BLaER1 (cell line): Measurements from ENCODE around the gene HAL.
"Not testable (repeated sequence)": the region's sequence is repeated elsewhere in the genome, so short reads cannot be mapped to it uniquely, and the experiment has no call there.

Experiments used
- H3K27ac ChIP-seq: shearing (Covaris generic); formaldehyde crosslinking; 2 replicates; pipeline ENCODE4 v1.8.1; 2022
- H3K27me3 ChIP-seq: shearing (Covaris generic); formaldehyde crosslinking; 2 replicates; pipeline ENCODE4 v1.8.1; 2022
- H3K36me3 ChIP-seq: shearing (Covaris generic); formaldehyde crosslinking; 2 replicates; pipeline ENCODE4 v1.8.1; 2022
- H3K4me1 ChIP-seq: shearing (Covaris generic); formaldehyde crosslinking; 2 replicates; pipeline ENCODE4 v1.8.1; 2022
- H3K4me2 ChIP-seq: shearing (Covaris generic); formaldehyde crosslinking; 2 replicates; pipeline ENCODE4 v1.8.1; 2022
- H3K4me3 ChIP-seq: shearing (Covaris generic); formaldehyde crosslinking; 2 replicates; pipeline ENCODE4 v1.8.1; 2022
- H3K9ac ChIP-seq: shearing (Covaris generic); formaldehyde crosslinking; 2 replicates; pipeline ENCODE4 v1.8.1; 2022
- H3K9me3 ChIP-seq: shearing (Covaris generic); formaldehyde crosslinking; 2 replicates; pipeline ENCODE4 v1.8.1; 2022
- H4K20me1 ChIP-seq: shearing (Covaris generic); formaldehyde crosslinking; 2 replicates; pipeline ENCODE4 v1.8.1; 2022
- Cebpa-rat ChIP-seq: shearing (Covaris generic); IDR thresholded peaks from 2 replicates; pipeline ENCODE4 v1.8.1; 2022

HAL gene

GRCh38 chr12:95980437-95980836 is 15.7 kb downstream of the HAL start:
- H3K4me2 ChIP-seq, result no peak overlapping the region
- H3K27me3 ChIP-seq, result no peaks in the 10 kb centered on the region
- no peak overlapping the region for H3K4me3 ChIP-seq
- no peak overlapping the region for H3K9ac ChIP-seq
- H3K27ac ChIP-seq, result no peak overlapping the region
- H4K20me1 ChIP-seq, result no peaks in the 10 kb centered on the region
- H3K4me1 ChIP-seq, result no peaks in the 10 kb centered on the region
- no peak for TF ChIP-seq Cebpa-rat
- no peaks in the 10 kb centered on the region for H3K9me3 ChIP-seq
- H3K36me3 ChIP-seq, result no peaks in the 10 kb centered on the region

- H3K36me3 ChIP-seq, result no peaks in the 10 kb centered on the region
- H3K27ac ChIP-seq, result no peak overlapping the region
- TF ChIP-seq Cebpa-rat, result no peak
Measured at GRCh38 chr12:95978774-95979173, 17.4 kb downstream of the HAL start.

GRCh38 chr12:95978351-95978750 is 17.8 kb downstream of the HAL start:
- H3K4me1 ChIP-seq, result no peaks in the 10 kb centered on the region
- no peak overlapping the region for H3K27ac ChIP-seq
- H3K27me3 ChIP-seq, result no peaks in the 10 kb centered on the region
- no peaks in the 10 kb centered on the region for H3K9me3 ChIP-seq
- H3K4me3 ChIP-seq, result no peak overlapping the region
- H4K20me1 ChIP-seq, result no peaks in the 10 kb centered on the region
- H3K9ac ChIP-seq, result no peak overlapping the region
- H3K4me2 ChIP-seq, result no peak overlapping the region
- H3K36me3 ChIP-seq, result no peaks in the 10 kb centered on the region
- TF ChIP-seq Cebpa-rat, result no peak

More at GRCh38 chr12:95978774-95979173, 17.4 kb downstream of the HAL start:
- Histone ChIP-seq H3K27me3 (no peaks in the 10 kb centered on the region), H3K4me3 (no peak overlapping the region), H3K4me2 (no peak overlapping the region), H4K20me1 (no peaks in the 10 kb centered on the region), H3K9ac (no peak overlapping the region), H3K4me1 (no peaks in the 10 kb centered on the region), H3K9me3 (no peaks in the 10 kb centered on the region)

GRCh38 chr12:95977764-95978305 is 18.3 kb downstream of the HAL start:
- no peak for TF ChIP-seq Cebpa-rat
- Histone ChIP-seq H3K4me3 (no peak overlapping the region), H3K27me3 (no peaks in the 10 kb centered on the region), H3K9ac (no peak overlapping the region), H3K4me1 (no peaks in the 10 kb centered on the region), H4K20me1 (no peaks in the 10 kb centered on the region), H3K27ac (no peak overlapping the region), H3K36me3 (no peaks in the 10 kb centered on the region), H3K4me2 (no peak overlapping the region), H3K9me3 (no peaks in the 10 kb centered on the region)

- no peaks in the 10 kb centered on the region for H3K4me1 ChIP-seq
- no peak overlapping the region for H3K9ac ChIP-seq
- H3K36me3 ChIP-seq, result no peaks in the 10 kb centered on the region
- H3K27ac ChIP-seq, result no peak overlapping the region
- no peak overlapping the region for H3K4me2 ChIP-seq
- H3K9me3 ChIP-seq, result no peaks in the 10 kb centered on the region
- no peaks in the 10 kb centered on the region for H3K27me3 ChIP-seq
- no peak for TF ChIP-seq Cebpa-rat
- H4K20me1 ChIP-seq, result no peaks in the 10 kb centered on the region
- H3K4me3 ChIP-seq, result no peak overlapping the region
Measured at GRCh38 chr12:95976416-95976832, 19.7 kb downstream of the HAL start.

GRCh38 chr12:95975491-95975890 is 20.7 kb downstream of the HAL start:
- Histone ChIP-seq H3K27me3 (no peaks in the 10 kb centered on the region), H3K4me1 (no peaks in the 10 kb centered on the region), H3K27ac (no peak overlapping the region), H3K36me3 (no peaks in the 10 kb centered on the region), H3K4me2 (no peak overlapping the region), H4K20me1 (no peaks in the 10 kb centered on the region), H3K9me3 (no peaks in the 10 kb centered on the region), H3K9ac (no peak overlapping the region), H3K4me3 (no peak overlapping the region)
- TF ChIP-seq Cebpa-rat, result no peak

GRCh38 chr12:95974358-95974757 is 21.8 kb downstream of the HAL start:
- no peaks in the 10 kb centered on the region for H3K9me3 ChIP-seq
- no peak overlapping the region for H3K27ac ChIP-seq
- H3K4me1 ChIP-seq, result no peaks in the 10 kb centered on the region
- no peak overlapping the region for H3K4me3 ChIP-seq
- H3K27me3 ChIP-seq, result no peaks in the 10 kb centered on the region
- TF ChIP-seq Cebpa-rat, result no peak
- no peak overlapping the region for H3K4me2 ChIP-seq
- H3K36me3 ChIP-seq, result no peaks in the 10 kb centered on the region
- no peak overlapping the region for H3K9ac ChIP-seq
- H4K20me1 ChIP-seq, result no peaks in the 10 kb centered on the region

GRCh38 chr12:95972832-95973456 is 23.2 kb downstream of the HAL start:
- no peaks in the 10 kb centered on the region for H3K4me1 ChIP-seq
- TF ChIP-seq Cebpa-rat, result no peak
- H3K36me3 ChIP-seq, result no peaks in the 10 kb centered on the region
- H3K4me3 ChIP-seq, result no peak overlapping the region
- no peak overlapping the region for H3K4me2 ChIP-seq
- H3K27ac ChIP-seq, result no peak overlapping the region
- no peaks in the 10 kb centered on the region for H3K27me3 ChIP-seq
- H4K20me1 ChIP-seq, result no peaks in the 10 kb centered on the region
- H3K9ac ChIP-seq, result no peak overlapping the region
- H3K9me3 ChIP-seq, result no peaks in the 10 kb centered on the region

GRCh38 chr12:95970905-95971304 is 25.2 kb downstream of the HAL start:
- no peak overlapping the region for H3K27ac ChIP-seq
- no peak overlapping the region for H3K4me3 ChIP-seq
- no peaks in the 10 kb centered on the region for H3K9me3 ChIP-seq
- H3K4me2 ChIP-seq, result no peak overlapping the region
- H3K4me1 ChIP-seq, result no peaks in the 10 kb centered on the region
- TF ChIP-seq Cebpa-rat, result no peak
- H3K27me3 ChIP-seq, result no peaks in the 10 kb centered on the region
- no peaks in the 10 kb centered on the region for H3K36me3 ChIP-seq
- H3K9ac ChIP-seq, result no peak overlapping the region
- no peaks in the 10 kb centered on the region for H4K20me1 ChIP-seq

- H3K4me3 ChIP-seq, H3K9me3 ChIP-seq, H3K27ac ChIP-seq, H3K27me3 ChIP-seq, H3K36me3 ChIP-seq, H3K4me2 ChIP-seq, H3K4me1 ChIP-seq, H4K20me1 ChIP-seq, H3K9ac ChIP-seq: not testable (repeated sequence)
Measured at GRCh38 chr12:95969116-95969515, 27.0 kb downstream of the HAL start.

- Histone ChIP-seq H3K36me3 (no peaks in the 10 kb centered on the region), H3K9me3 (no peaks in the 10 kb centered on the region), H3K27me3 (no peaks in the 10 kb centered on the region), H4K20me1 (no peaks in the 10 kb centered on the region), H3K4me3 (no peak overlapping the region), H3K9ac (no peak overlapping the region), H3K27ac (no peak overlapping the region), H3K4me2 (no peak overlapping the region), H3K4me1 (0 out of 2 replicates have a peak, but pooled peaks cover 5% of the 10 kb centered on the region)
- no peak for TF ChIP-seq Cebpa-rat
Measured at GRCh38 chr12:95967301-95967700, 28.8 kb downstream of the HAL start.
